OCI-LY3 (cell line): ENCODE measurements around the gene DRD2.

Experiments
- H2AFZ ChIP-seq: fragments of 200-600, 300-600 bp; shearing (Covaris generic); 2 replicates; pipeline ENCODE4 v1.6.0; 2014; ENCODE audit warnings: antibody characterized with exemption, low read depth, low read length
- H3K27ac ChIP-seq: fragments of 200-600, 300-600 bp; sonication (generic); 2 replicates; pipeline ENCODE4 v1.5.1; 2014; ENCODE audit warnings: mild to moderate bottlenecking, low read length, moderate library complexity, mixed read lengths
- H3K27me3 ChIP-seq: fragments of 200-600, 300-600 bp; sonication (generic); 2 replicates; pipeline ENCODE4 v1.6.1; 2014; ENCODE audit warnings: low read depth, low read length, mixed read lengths
- H3K36me3 ChIP-seq: fragments of 200-600, 300-600 bp; sonication (generic); replicated peaks from 2 replicates; pipeline ENCODE3; 2014; ENCODE audit warnings: low read depth, low read length, mixed read lengths
- H3K4me1 ChIP-seq: fragments of 300-600, 200-600 bp; sonication (generic); 2 replicates; pipeline ENCODE4 v1.6.1; 2014; ENCODE audit warnings: low read length, mixed read lengths
- H3K4me2 ChIP-seq: fragments of 200-600, 300-600 bp; sonication (generic); 2 replicates; pipeline ENCODE4 v1.6.1; 2014; ENCODE audit warnings: low read length, mixed read lengths
- H3K4me3 ChIP-seq: fragments of 300-600, 200-600 bp; sonication (generic); 2 replicates; pipeline ENCODE4 v1.5.1; 2014; ENCODE audit warnings: antibody characterized with exemption, mild to moderate bottlenecking, low read length, moderate library complexity
- H3K79me2 ChIP-seq: fragments of 300-600, 200-600 bp; shearing (Covaris generic); 2 replicates; pipeline ENCODE4 v1.6.1; 2014; ENCODE audit warnings: mild to moderate bottlenecking, low read length, mixed read lengths
- H3K9ac ChIP-seq: fragments of 300-600, 200-600 bp; shearing (Covaris generic); 2 replicates; pipeline ENCODE4 v1.6.0; 2014; ENCODE audit warnings: mild to moderate bottlenecking, low read length, moderate library complexity
- H3K9me3 ChIP-seq: fragments of 200-600, 300-600 bp; shearing (Covaris generic); 2 replicates; pipeline ENCODE4 v1.6.1; 2014; ENCODE audit warnings: low read length, mixed read lengths; ENCODE audit not compliant: insufficient read depth
- H4K20me1 ChIP-seq: fragments of 200-600, 300-600 bp; sonication (generic); 2 replicates; pipeline ENCODE4 v1.6.1; 2016; ENCODE audit warnings: low read length, mixed read lengths; ENCODE audit not compliant: insufficient read depth
- CTCF ChIP-seq: fragments of 200-600, 300-600 bp; sonication (generic); IDR thresholded peaks from 2 replicates; pipeline ENCODE4 v1.5.1; 2014; ENCODE audit warnings: antibody characterized with exemption, low read length, low read depth
- EZH2phosphoT487 ChIP-seq: fragments of 200-600 bp; shearing (Covaris generic); IDR thresholded peaks from 2 replicates; pipeline ENCODE4 v1.6.1; 2018; ENCODE audit warnings: antibody characterized with exemption, mixed run types, low read depth

The DRD2 gene

GRCh38 chr11:113504586-113504985 lies 29.4 kb upstream of the DRD2 start:
- H3K4me2 ChIP-seq, result no peak overlapping the region
- H3K36me3 ChIP-seq, result no peaks in the 10 kb centered on the region
- no peaks in the 10 kb centered on the region for H4K20me1 ChIP-seq
- H2AFZ ChIP-seq, result no peak overlapping the region
- H3K9ac ChIP-seq, result no peak overlapping the region
- H3K27ac ChIP-seq, result no peak overlapping the region
- TF ChIP-seq CTCF (no peak), EZH2phosphoT487 (no peak)
- H3K9me3 ChIP-seq, result no peaks in the 10 kb centered on the region
- no peaks in the 10 kb centered on the region for H3K4me1 ChIP-seq
- H3K4me3 ChIP-seq, result no peak overlapping the region
- H3K79me2 ChIP-seq, result no peaks in the 10 kb centered on the region
- peaks cover 46% of the 10 kb centered on the region for H3K27me3 ChIP-seq

DNA sequence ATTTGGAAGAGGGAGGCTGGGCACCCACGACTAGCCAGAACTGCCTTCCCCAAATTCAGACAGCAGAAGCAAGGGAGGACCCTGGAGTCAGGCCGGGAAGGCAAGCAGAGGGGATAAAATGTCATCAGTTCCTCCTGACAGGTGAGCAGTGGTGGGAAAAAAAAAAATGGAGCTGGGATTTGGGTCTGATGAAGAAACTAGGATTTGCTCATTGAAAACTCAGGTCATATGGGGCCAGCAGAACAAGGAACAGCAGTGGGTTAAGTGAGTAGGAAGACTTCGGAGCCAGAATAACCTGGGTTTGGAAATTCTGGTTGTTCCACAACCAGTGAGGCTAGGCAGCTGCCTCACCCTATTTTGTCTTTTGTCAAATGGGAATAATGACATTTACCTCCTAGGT lies 28.9 kb upstream of the DRD2 start:
- Histone ChIP-seq H3K27ac (no peak overlapping the region), H3K4me1 (no peaks in the 10 kb centered on the region), H3K9ac (no peak overlapping the region), H3K4me2 (no peak overlapping the region), H3K9me3 (no peaks in the 10 kb centered on the region), H3K79me2 (no peaks in the 10 kb centered on the region), H2AFZ (no peak overlapping the region), H3K27me3 (peaks cover 42% of the 10 kb centered on the region), H3K4me3 (no peak overlapping the region), H3K36me3 (no peaks in the 10 kb centered on the region), H4K20me1 (no peaks in the 10 kb centered on the region)
- TF ChIP-seq EZH2phosphoT487, result no peak
- no peak for TF ChIP-seq CTCF

- Histone ChIP-seq H3K27ac (no peak overlapping the region), H3K79me2 (no peaks in the 10 kb centered on the region), H3K9me3 (no peaks in the 10 kb centered on the region), H3K9ac (no peak overlapping the region), H4K20me1 (no peaks in the 10 kb centered on the region), H3K4me1 (no peaks in the 10 kb centered on the region), H3K4me3 (no peak overlapping the region), H3K27me3 (peaks cover 21% of the 10 kb centered on the region), H2AFZ (no peak overlapping the region), H3K36me3 (no peaks in the 10 kb centered on the region), H3K4me2 (no peak overlapping the region)
- no peak for TF ChIP-seq EZH2phosphoT487
- no peak for TF ChIP-seq CTCF
Observed at GRCh38 chr11:113497066-113497910, 22.1 kb upstream of the DRD2 start.

DNA sequence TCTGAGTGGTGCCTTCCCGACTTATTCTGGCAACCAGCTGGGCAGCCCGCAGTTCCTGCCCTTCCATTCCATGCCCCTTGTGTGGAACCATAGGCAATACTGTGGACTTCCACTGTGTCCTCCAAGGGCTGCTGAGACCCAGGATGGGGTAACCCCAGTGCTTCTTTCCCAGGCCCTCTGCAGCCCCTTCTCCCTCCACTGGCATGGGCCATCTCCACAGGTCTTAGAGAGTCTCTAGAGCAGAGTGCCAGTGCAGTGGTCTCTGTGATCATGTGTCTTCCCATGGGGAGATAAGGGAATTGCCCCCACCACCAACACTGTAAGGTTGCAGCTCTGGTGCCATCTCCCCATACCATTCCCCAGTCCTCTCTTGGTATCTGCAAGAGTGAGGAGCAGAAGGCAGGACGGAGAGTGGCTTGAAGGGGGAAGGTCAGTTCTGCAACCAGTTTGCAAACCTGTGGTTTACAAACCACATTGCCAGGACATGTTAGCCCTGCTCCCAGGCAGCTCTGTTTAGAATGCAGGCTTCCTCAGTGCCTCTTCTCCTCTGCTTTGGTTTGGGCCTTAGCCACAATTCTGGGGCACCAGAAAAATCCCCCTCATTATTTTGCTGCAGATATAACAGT lies 20.9 kb upstream of the DRD2 start:
- Histone ChIP-seq H4K20me1 (no peaks in the 10 kb centered on the region), H3K4me3 (no peak overlapping the region), H2AFZ (no peak overlapping the region), H3K4me1 (no peaks in the 10 kb centered on the region), H3K9ac (no peak overlapping the region), H3K9me3 (no peaks in the 10 kb centered on the region), H3K4me2 (no peak overlapping the region), H3K79me2 (no peaks in the 10 kb centered on the region), H3K36me3 (no peaks in the 10 kb centered on the region), H3K27ac (no peak overlapping the region), H3K27me3 (peaks cover 21% of the 10 kb centered on the region)
- TF ChIP-seq EZH2phosphoT487, result no peak
- no peak for TF ChIP-seq CTCF
